Fibroblast of skin of scalp (primary cell): ENCODE results near the gene JSRP1. TPM values are rescaled to one million over a fixed set of nuclear protein-coding genes. Genes with fewer than 3 reads are reported as not detected.

ENCODE experiments used
- DNase-seq: peaks from one replicate; pipeline ENCODE4 v3.0.0-alpha.2; 2013
- polyA plus RNA-seq, 2 experiments: library from polyadenylated mRNA; unstranded; fragments of 120-200 nt; gene quantifications; one replicate each; pipeline ENCODE4 v1.2.1, GENCODE V29; 2013; ENCODE audit not compliant: insufficient read length in 2 of 2

Gene JSRP1, protein sequence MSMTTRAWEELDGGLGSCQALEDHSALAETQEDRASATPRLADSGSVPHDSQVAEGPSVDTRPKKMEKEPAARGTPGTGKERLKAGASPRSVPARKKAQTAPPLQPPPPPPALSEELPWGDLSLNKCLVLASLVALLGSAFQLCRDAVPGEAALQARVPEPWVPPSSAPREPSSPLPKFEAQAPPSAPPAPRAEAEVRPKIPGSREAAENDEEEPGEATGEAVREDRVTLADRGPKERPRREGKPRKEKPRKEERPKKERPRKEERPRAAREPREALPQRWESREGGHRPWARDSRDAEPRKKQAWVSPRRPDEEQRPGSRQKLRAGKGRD
- polyA plus RNA-seq (2013, experiment 1 of 2; ENCODE audit: insufficient read length), result 0.90 TPM
- 3.4 TPM for polyA plus RNA-seq (2013, experiment 2 of 2; ENCODE audit: insufficient read length)

GRCh38 chr19:2255982-2256685, at the start of gene JSRP1:
Gene JSRP1, minus strand, starts transcription at chr19:2256417. Its CDS starts 1,103 bp downstream, at chr19:2255314.
- no peak for DNase-seq

DNA sequence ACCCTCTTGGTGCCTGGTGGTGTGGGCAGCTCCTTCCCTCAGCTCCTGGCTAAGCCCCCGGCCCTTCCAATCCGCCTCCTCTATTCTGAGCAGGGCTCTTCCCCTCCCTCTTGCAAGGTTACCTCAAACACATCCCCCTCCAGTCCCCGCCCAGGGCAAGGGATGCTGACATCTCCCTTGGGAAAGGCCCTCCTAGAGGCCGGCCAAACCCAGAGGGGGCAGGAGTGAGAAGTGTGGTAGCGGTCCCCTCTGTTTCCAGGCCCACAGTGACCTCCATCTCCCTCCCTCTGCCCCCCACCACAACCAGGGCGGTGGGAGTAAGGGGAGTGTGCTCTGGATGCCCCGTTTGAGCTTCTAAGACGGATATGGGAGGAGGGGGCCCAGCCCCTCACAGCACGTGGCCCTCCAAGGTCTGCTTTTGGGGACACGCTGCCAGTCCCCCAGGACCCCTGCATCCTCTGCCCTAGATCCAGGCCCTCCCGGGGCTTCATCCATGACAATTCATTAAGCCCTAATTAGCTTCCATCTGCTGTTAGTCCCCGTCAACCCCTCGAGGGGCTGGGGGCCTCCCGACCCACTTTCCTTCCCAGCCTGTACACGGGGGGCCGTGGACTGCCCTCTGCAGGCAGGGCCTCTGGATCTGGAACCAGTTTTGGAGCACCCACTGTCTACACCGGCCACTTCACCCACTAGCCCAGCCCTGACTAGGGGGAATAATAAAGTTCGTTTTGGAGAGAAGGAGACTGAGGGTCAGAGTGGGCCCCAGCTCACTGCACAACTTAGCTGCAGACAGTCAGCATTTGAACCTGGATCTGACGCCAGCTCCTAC, 49.4 kb upstream of the JSRP1 start:
- no peak for DNase-seq

- DNase-seq, result no peak
Measured at GRCh38 chr19:2303211-2303798, 47.1 kb upstream of the JSRP1 start.

- DNase-seq, result no peak
Measured at GRCh38 chr19:2302319-2303210, 46.3 kb upstream of the JSRP1 start.

DNA sequence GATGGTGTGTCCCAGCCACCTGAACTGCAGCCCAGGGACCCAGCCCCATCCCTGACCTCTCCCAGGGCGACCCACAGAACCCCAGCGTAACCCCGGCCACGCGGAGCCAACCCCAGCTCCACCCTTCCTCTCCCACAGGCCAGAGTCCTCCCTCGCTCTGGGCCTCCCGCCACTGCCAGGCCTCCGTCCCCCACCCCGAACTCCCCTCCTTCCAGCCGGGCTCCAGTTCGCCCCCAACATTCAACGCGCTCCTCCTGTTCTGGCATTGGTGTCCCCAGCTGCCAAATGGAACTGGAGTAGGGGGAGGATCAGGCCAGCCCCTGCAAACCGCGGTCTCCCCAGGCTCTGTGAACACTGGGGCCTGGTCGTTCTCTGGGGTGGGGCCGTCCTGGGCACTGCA, 44.3 kb upstream of the JSRP1 start:
- no peak for DNase-seq

- no peak for DNase-seq
Measured at GRCh38 chr19:2296141-2296540, 39.9 kb upstream of the JSRP1 start.

DNA sequence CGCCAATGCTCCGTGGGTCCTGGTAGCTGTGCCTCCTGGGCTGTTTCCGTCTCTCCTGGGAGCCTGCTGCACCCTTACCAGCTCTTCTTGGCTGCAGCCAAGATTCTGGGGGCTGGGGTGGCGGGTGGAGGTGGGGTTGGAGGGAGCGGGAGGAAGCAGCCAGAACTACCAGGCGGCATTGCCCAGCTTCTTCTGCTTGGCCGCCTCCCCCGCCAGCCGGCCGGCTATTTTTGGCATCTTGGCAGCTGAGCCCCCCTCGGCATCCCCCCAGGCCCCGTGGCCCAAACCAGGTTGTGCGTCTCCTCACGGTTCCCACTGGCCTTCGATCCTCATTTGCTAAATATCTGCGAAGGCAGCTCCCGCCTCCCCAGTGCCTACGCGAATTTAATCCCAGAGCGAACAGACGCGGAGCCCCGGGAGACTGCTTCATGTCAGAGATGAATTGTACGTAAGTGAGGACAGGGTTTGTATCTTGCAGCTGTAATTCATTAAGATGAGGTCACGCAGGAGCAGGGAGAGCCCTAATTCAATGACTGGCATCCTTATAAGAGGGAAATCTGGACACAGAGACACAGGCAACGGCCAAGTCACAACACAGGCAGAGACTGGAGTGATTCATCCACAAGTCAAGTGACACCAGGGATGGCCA, 38.6 kb upstream of the JSRP1 start:
- peak; percentile 82 for DNase-seq

DNA sequence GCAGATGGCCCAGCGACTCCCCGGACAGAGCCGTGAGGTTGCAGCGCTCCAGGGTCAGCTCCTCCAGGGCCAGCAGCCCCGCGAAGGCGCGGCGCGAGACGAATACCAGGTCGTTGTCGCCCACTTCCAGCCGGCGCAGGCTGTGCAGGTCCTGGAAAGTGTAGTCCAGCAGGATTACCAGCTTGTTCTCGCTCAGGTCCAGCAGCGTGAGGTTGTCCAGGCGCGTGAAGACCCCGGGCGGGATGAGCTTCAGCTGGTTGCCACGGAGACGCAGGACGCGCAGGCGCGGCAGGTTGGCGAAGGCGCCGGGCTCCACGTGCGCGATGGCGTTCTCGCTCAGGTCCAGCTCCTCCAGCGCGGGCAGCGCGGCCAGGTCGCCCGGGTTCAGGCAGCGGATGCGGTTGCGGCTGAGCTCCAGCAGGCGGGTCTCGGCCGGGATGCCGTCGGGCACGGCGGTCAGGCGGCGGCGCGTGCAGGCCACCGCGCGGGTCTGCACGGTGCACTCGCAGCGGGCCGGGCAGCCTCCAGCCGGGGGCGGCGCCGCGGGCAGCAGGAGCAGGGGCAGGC, 35.1 kb upstream of the JSRP1 start:
- DNase-seq, result no peak

DNA sequence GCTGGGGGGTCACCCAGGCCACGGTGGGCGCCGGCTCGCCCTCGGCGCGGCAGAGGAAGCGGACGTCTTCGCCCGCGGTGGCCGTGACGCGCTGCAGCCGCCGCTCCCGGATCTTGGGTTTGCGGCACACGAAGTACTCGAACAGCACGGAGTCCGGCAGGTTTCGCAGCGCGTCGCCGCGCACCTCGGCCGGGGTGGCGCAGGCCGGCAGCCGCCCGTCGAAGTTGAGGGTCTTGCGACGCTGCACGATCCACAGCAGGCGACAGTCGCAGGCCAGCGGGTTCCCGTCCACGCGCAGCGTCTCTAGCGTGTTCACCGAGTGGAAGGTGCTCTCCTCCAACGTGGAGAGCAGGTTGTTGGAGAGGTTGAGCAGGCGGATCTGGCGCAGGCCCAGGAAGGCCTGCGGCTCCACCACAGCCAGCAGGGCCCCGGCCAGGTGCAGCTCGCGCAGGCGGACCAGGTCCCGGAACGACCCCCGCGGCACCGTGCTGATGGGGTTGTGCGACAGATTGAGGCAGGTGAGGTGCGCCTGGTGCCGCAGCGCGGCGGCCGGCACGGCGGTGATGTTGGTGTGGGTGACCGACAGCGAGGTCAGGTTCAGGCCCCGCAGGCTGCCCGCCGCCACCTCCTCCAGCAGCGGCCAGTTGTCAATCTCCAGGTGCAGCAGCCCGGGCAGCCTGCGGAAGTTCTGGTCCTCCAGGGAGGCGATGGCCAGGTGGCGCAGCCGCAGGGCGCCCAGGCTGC, 34.4 kb upstream of the JSRP1 start:
- no peak for DNase-seq

DNA sequence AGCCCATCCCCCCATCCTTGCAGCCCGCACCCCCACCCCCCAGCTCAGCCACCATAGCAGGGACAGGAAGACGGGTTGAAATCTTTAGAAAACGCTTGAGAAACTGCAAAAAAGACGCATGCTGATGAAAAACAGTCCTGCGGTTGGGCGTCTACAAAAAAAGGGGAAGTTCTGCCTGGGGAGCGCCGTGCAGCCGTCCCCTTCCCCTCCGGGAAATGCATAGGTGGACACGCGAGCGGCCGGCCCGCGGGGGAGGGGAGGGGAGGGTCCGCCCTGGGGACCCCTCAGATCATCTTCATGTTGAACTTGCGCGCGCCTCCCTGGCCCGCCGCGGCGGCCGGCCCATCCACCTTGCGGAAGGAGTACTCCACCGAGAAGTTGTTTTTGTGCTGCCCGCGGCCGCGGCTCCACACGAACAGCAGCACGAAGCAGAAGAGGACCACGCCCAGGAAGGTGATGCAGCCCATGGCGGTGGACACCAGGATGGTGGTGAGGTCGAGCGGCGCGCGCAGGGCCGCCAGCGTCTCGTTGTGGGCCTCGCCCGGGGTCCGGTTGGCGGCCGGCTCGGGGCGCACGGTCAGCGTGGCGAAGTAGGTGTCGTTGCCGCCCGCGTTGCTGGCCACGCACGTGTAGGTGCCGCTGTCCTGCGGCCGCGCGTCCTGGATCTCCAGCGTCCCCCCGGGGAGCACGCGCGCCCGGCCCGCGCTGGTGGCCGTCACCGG, 33.7 kb upstream of the JSRP1 start:
- no peak for DNase-seq

DNA sequence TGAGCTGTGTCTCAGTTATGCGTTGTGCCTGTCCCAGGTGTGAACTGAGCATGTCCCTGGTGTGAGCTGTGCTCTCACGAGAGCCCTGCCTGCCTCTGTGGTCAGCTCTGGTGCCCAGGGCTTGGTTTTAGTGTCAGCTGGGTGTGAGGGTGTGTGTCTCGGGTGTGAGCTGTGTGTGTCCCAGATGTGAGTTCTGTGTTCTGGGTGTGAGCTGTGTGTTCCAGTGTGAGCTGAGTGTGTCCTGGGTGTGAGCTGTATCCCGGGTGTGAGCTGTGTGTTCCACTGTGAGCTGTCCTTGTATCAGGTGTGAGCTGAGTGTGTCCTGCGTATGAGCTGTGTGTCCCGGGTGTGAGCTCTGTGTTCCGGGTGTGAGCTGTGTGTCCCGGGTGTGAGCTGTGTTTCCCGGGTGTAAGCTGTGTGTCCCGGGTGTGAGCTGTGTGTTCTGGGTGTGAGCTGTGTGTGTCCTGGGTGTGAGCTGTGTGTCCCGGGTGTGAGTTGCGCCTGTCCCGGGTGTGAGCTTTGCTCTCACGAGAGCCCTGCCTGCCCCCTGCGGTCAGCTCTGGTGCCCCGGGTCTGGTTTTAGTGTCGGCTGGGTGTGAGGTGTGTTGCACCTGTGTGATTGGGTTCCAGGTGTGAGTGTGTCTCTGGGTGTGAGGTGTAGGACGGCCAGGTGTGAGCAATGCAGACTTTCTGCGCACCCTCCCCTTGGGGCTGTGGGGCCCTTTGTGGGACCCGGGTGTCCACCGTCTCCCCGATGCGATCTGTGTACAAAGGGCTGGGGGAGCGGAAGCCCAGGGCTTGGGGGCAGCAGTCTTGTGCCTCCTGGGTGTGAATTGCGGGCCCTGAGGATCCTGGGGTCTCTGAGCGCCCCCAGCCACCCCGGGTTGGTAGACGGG, 32.8 kb upstream of the JSRP1 start:
- DNase-seq, result no peak

DNA sequence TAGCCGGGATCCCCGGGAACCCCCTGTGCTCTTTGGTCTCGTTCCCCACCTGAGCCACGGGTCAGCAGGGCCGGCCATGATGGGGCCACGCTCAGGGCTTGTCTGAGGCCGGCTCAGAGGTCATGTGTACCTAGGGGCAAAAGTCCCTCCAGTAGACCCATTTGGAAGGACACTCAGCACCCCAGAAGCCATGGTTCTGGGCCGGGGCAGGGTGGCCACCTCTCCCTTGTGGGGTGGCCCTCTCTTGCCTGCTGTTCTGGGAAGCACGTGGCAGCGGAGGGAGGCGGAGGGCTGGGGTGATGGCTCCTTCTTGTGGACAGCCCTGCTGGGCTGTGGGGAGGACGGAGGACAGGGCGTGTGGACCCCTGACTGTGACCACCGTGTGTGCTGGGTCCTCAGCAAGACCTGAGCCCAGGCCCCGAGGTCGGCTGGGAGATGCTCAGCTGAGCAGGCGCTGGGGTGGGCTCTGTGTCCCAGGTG, 32.2 kb upstream of the JSRP1 start:
- DNase-seq, result no peak

- DNase-seq, result no peak
Measured at GRCh38 chr19:2287585-2288337, 31.5 kb upstream of the JSRP1 start.

- no peak for DNase-seq
Measured at GRCh38 chr19:2286402-2287140, 30.4 kb upstream of the JSRP1 start.

- DNase-seq, result no peak
Measured at GRCh38 chr19:2283835-2284507, 27.8 kb upstream of the JSRP1 start.

DNA sequence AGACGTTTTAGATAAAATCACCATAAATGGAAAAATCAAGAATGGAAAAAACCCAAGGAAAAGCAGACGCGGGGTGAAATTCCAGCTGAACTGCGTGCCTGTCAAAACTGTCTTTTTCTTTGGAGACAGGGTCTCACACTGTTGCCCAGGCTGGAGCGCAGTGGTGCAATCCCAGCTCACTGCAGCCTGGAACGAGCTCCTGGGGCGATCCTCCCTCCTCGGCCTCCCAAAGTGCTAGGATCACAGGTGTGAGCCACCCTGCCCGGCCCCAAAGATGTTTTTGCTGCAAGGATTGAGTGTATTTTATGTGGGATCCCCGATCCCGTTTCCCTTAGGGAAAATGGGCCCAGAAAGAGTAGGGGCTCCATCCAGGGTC, 26.6 kb upstream of the JSRP1 start:
- DNase-seq, result no peak
